SU-DHL-6 (cell line): ENCODE measurements around the gene SH3BP5L.

ENCODE experiments used
- EZH2phosphoT487 ChIP-seq: fragments of 200-600 bp; sonication (generic), shearing (Covaris generic); conservative IDR thresholded peaks from 2 replicates; pipeline ENCODE4 v1.6.1; 2018; ENCODE audit warnings: mild to moderate bottlenecking, antibody characterized with exemption, low read length, moderate library complexity, mixed read lengths
- TF ChIP-seq, protein P1 (sequence below): fragments of 200-600 bp; sonication (generic); IDR thresholded peaks from one replicate; pipeline ENCODE4 v1.5.1; 2017; ENCODE audit warnings: antibody characterized with exemption, mild to moderate bottlenecking, low read length, moderate library complexity; ENCODE audit not compliant: insufficient read depth, poor library complexity, severe bottlenecking

DNA sequence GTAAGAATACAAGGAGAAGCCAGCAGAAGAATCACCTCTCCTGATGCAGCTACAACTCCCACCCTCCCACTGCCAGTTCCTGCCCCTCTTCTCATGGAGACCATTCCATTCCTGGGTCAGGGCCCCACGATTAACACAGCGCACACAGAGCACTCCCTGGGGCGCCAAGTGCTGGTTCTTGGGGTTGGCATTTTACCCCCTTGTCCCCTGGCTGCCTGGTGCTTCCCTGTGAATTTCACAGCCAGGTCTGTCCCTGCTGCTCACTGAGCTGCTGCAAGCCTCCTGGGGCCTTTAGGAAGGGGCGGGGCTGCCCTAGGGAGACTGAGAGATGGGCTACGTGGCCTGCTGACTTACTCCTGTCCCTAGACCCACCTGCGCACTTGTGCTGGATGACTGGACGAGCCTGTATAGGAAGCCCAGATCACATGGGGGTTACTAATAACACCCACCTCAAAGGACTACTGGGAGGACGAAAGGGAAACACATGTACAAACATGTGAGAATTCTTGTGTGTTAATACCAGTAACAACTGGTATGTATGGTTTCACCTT is 17.1 kb upstream of the SH3BP5L start:
- TF ChIP-seq, protein P1, sequence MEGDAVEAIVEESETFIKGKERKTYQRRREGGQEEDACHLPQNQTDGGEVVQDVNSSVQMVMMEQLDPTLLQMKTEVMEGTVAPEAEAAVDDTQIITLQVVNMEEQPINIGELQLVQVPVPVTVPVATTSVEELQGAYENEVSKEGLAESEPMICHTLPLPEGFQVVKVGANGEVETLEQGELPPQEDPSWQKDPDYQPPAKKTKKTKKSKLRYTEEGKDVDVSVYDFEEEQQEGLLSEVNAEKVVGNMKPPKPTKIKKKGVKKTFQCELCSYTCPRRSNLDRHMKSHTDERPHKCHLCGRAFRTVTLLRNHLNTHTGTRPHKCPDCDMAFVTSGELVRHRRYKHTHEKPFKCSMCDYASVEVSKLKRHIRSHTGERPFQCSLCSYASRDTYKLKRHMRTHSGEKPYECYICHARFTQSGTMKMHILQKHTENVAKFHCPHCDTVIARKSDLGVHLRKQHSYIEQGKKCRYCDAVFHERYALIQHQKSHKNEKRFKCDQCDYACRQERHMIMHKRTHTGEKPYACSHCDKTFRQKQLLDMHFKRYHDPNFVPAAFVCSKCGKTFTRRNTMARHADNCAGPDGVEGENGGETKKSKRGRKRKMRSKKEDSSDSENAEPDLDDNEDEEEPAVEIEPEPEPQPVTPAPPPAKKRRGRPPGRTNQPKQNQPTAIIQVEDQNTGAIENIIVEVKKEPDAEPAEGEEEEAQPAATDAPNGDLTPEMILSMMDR = no peak
- no peak for TF ChIP-seq EZH2phosphoT487
